ENCODE measurements around the gene BEND7.

GRCh38 chr10:13440185-13441061 lies 88.4 kb downstream of the BEND7 start:
- peak; percentile 69 for TF ChIP-seq CTCF (conservative IDR thresholded peaks at IDR 0.05)
- TF ChIP-seq EZH2 (IDR thresholded peaks at IDR 0.05; ENCODE audit: low read depth), result no peak

Measured in PC-9 (cell line).